A673 (cell line): ENCODE measurements around the gene CHN1. TPM values are rescaled to one million over a fixed set of nuclear protein-coding genes. Genes with fewer than 3 reads are reported as not detected.

ENCODE experiments used
- BruUV-seq: library from RNA; stranded (reverse); fragments of 400-500 nt; replicated peaks from 2 replicates; lab custom pipeline; 2021; lab: Mats Ljungman, UMichigan
- CTCF ChIA-PET: fragments of 300-600 bp; sonication (Branson Sonifier 250); formaldehyde crosslinking; loops from one replicate; lab custom pipeline; 2022; ENCODE audit warnings: antibody characterized with exemption; lab: Charles Lee
- POLR2A ChIA-PET: fragments of 300-600 bp; sonication (Branson Sonifier 250); formaldehyde crosslinking; loops from one replicate; lab custom pipeline; 2022; ENCODE audit warnings: antibody characterized with exemption; ENCODE audit not compliant: low non-redundant PET; lab: Charles Lee
- DNase-seq: peaks from one replicate; pipeline ENCODE4 v3.0.0-alpha.2; 2015; ENCODE audit warnings: low spot score
- H3K27ac ChIP-seq: fragments of 200-600 bp; sonication (generic); 2 replicates; pipeline ENCODE4 v1.5.1; 2016; ENCODE audit warnings: mixed run types, low read depth, mild to moderate bottlenecking, mixed read lengths, antibody characterized with exemption, low read length; ENCODE audit not compliant: poor library complexity, severe bottlenecking
- H3K27me3 ChIP-seq: fragments of 200-600 bp; sonication (generic); replicated peaks from 2 replicates; pipeline ENCODE4 v1.6.1; 2017; ENCODE audit warnings: mixed run types, low read depth, mild to moderate bottlenecking, mixed read lengths, antibody characterized with exemption, low read length; ENCODE audit not compliant: insufficient read depth, poor library complexity
- H3K36me3 ChIP-seq: fragments of 200-600 bp; sonication (generic); 2 replicates; pipeline ENCODE4 v1.6.1; 2016; ENCODE audit warnings: mixed run types, mild to moderate bottlenecking, mixed read lengths, antibody characterized with exemption, low read length; ENCODE audit not compliant: insufficient read depth, poor library complexity, severe bottlenecking
- H3K4me1 ChIP-seq: fragments of 200-600 bp; sonication (generic); 2 replicates; pipeline ENCODE4 v1.6.1; 2017; ENCODE audit warnings: mixed run types, mild to moderate bottlenecking, mixed read lengths, antibody characterized with exemption, low read length; ENCODE audit not compliant: insufficient read depth, poor library complexity, severe bottlenecking
- H3K4me3 ChIP-seq: fragments of 200-600 bp; sonication (generic); 2 replicates; pipeline ENCODE4 v1.5.1; 2016; ENCODE audit warnings: low read depth, mixed run types, mild to moderate bottlenecking, mixed read lengths, low read length; ENCODE audit not compliant: poor library complexity, severe bottlenecking
- H3K9me3 ChIP-seq: fragments of 200-600 bp; sonication (generic); 2 replicates; pipeline ENCODE4 v1.6.1; 2016; ENCODE audit warnings: mixed run types, low read depth, mild to moderate bottlenecking, mixed read lengths, antibody characterized with exemption, low read length; ENCODE audit not compliant: poor library complexity, severe bottlenecking
- CTCF ChIP-seq: fragments of 300-800, 200-600 bp; sonication (generic); conservative IDR thresholded peaks from 2 replicates; pipeline ENCODE4 v1.5.1; 2017; ENCODE audit warnings: low read depth, mild to moderate bottlenecking, antibody characterized with exemption, low read length, moderate library complexity, mixed read lengths
- EZH2 ChIP-seq: fragments of 200-600 bp; sonication (generic); IDR thresholded peaks from 2 replicates; pipeline ENCODE4 v1.6.1; 2017; ENCODE audit warnings: borderline replicate concordance, low read depth, mild to moderate bottlenecking, mixed read lengths, antibody characterized with exemption, low read length; ENCODE audit not compliant: poor library complexity, severe bottlenecking
- intact Hi-C: fragments of 100-400 bp; cut with micrococcal nuclease; formaldehyde crosslinking; loops from one replicate; pipeline ENCODE4 v1.10.0; 2022; ENCODE audit not compliant: unreplicated experiment
- total RNA-seq: library from RNA; stranded (reverse); gene quantifications from 2 replicates; pipeline ENCODE4 v1.2.3, GENCODE V29; 2021

The CHN1 gene
- total RNA-seq, 1 experiment from 2014 or later = 11.3 TPM

DNA sequence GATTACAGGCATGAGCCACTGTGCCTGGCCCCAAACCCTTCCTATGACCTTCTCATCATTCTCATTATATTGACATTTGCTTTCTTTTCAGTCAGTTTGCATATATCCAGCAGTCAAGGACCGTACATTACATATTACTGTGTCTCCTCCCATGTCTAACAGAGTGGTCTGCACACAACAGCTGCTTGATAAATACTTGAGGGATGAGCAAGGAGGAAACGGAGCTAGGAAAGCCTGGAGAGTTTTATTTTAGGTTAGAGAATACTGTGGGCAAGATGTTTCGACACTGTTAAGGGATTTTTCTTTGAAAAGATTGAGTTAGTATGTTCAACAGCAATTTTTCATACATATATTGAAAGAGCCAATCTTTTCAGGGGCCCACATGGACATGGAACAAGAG lies 164.7 kb downstream of the CHN1 start:
- Histone ChIP-seq H3K4me1 (no peaks in the 10 kb centered on the region), H3K4me3 (no peak overlapping the region), H3K27me3 (no peaks in the 10 kb centered on the region), H3K9me3 (no peaks in the 10 kb centered on the region), H3K36me3 (no peaks in the 10 kb centered on the region), H3K27ac (no peak overlapping the region)
- TF ChIP-seq EZH2 (no peak), CTCF (no peak)
- CTCF ChIA-PET = no interaction called here
- POLR2A ChIA-PET = no interaction called here
- intact Hi-C loops = no loop called here
- DNase-seq = no peak
- no TSS peak for BruUV-seq

DNA sequence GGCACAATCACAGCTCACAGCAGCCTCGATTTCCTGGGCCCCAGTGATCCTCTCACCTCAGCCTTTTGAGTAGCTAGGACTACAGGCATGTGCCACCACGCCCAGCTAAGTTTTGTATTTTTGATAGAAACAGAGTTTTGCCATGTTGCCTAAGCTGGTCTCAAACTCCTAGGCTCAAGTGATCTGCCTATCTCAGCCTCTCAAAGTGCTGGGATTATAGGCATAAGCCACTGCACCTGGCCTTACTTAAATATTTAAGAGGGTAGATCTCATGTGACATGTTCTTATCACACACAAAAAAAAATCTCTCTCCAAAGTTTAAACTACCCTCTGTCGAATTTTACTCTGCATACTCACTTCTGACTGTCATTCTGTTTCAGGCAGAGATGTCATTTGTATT lies 165.5 kb downstream of the CHN1 start:
- Histone ChIP-seq H3K27me3 (no peaks in the 10 kb centered on the region), H3K4me1 (no peaks in the 10 kb centered on the region), H3K9me3 (no peaks in the 10 kb centered on the region), H3K36me3 (no peaks in the 10 kb centered on the region), H3K4me3 (no peak overlapping the region), H3K27ac (no peak overlapping the region)
- no peak for TF ChIP-seq EZH2
- no peak for TF ChIP-seq CTCF
- intact Hi-C loops = no loop called here
- ChIA-PET CTCF (no interaction called here), POLR2A (no interaction called here)
- DNase-seq = no peak
- no TSS peak for BruUV-seq

DNA sequence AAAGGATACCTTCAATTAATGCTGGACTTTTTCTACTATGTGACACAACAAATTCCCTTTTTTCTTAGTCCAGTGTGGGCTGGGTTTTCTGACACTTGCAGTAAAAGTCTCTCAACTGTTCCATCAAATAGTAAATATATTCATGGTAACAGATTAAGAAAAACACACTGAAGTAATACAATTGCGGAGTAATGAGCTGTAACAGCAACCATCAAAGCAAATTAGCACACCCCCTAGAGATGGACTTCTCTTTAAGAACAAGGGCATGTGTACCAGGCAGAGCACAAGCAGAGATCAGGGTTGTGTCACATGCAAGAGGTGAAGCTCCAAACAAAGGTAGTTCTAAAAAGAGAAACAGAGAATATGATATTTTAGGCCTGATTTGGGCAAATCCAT lies 168.2 kb downstream of the CHN1 start:
- no peak overlapping the region for H3K27ac ChIP-seq
- DNase-seq = no peak
- intact Hi-C loops = no loop called here
- no peaks in the 10 kb centered on the region for H3K9me3 ChIP-seq
- H3K4me1 ChIP-seq = no peaks in the 10 kb centered on the region
- TF ChIP-seq CTCF (no peak), EZH2 (no peak)
- no TSS peak for BruUV-seq
- CTCF ChIA-PET = no interaction called here
- no peak overlapping the region for H3K4me3 ChIP-seq
- no peaks in the 10 kb centered on the region for H3K36me3 ChIP-seq
- POLR2A ChIA-PET = interaction anchor here (0.5 kb wide), 1 partner anchor 19 kb away, joined by 3 read pairs; no protein-coding TSS in a partner anchor
- no peaks in the 10 kb centered on the region for H3K27me3 ChIP-seq
